ENCODE data around the gene SLC25A44.

The SLC25A44 gene

GRCh38 chr1:156198831-156199349 is 5.0 kb downstream of the SLC25A44 start:
- H3K27ac ChIP-seq = no peak overlapping the region
- no peaks in the 10 kb centered on the region for H3K9me3 ChIP-seq (ENCODE audit: control insufficient read depth, low read length)

GRCh38 chr1:156200044-156200443 is 6.1 kb downstream of the SLC25A44 start:
- Histone ChIP-seq H3K4me2 (ENCODE audit: low read length) (no peak overlapping the region), H3K9ac (no peak overlapping the region), H2AFZ (no peak overlapping the region), H3K27ac (no peak overlapping the region), H3K27me3 (ENCODE audit: control insufficient read depth, insufficient read depth, low read length) (no peaks in the 10 kb centered on the region), H3K4me3 (ENCODE audit: low read depth, low read length) (no peak overlapping the region), H3K36me3 (ENCODE audit: control insufficient read depth, insufficient read depth, low read length) (no peaks in the 10 kb centered on the region), H3K79me2 (peaks cover 14% of the 10 kb centered on the region), H3K9me3 (ENCODE audit: control insufficient read depth, low read length) (no peaks in the 10 kb centered on the region), H3K4me1 (no peaks in the 10 kb centered on the region)
- no peak for TF ChIP-seq CTCF (IDR thresholded peaks at IDR 0.05)

More at GRCh38 chr1:156198831-156199349, 5.0 kb downstream of the SLC25A44 start:
- TF ChIP-seq CTCF (IDR thresholded peaks at IDR 0.05) = no peak
- Histone ChIP-seq H3K27me3 (ENCODE audit: control insufficient read depth, insufficient read depth, low read length) (no peaks in the 10 kb centered on the region), H3K4me1 (peaks cover 3% of the 10 kb centered on the region), H3K4me3 (ENCODE audit: low read depth, low read length) (no peak overlapping the region), H3K4me2 (ENCODE audit: low read length) (no peak overlapping the region), H3K79me2 (peaks cover 23% of the 10 kb centered on the region), H3K9ac (no peak overlapping the region), H2AFZ (no peak overlapping the region), H3K36me3 (ENCODE audit: control insufficient read depth, insufficient read depth, low read length) (no peaks in the 10 kb centered on the region)

GRCh38 chr1:156203331-156203730 is 9.4 kb downstream of the SLC25A44 start:
- no peak overlapping the region for H3K9ac ChIP-seq

GRCh38 chr1:156204686-156205085 is 10.8 kb downstream of the SLC25A44 start:
- no peaks in the 10 kb centered on the region for H3K27me3 ChIP-seq (ENCODE audit: control insufficient read depth, insufficient read depth, low read length)
- no peak overlapping the region for H3K27ac ChIP-seq
- H3K79me2 ChIP-seq = no peaks in the 10 kb centered on the region
- no peak for TF ChIP-seq CTCF (IDR thresholded peaks at IDR 0.05)
- H3K4me2 ChIP-seq (ENCODE audit: low read length) = no peak overlapping the region
- H3K4me1 ChIP-seq = no peaks in the 10 kb centered on the region
- H3K4me3 ChIP-seq (ENCODE audit: low read depth, low read length) = no peak overlapping the region
- H3K36me3 ChIP-seq (ENCODE audit: control insufficient read depth, insufficient read depth, low read length) = no peaks in the 10 kb centered on the region
- H2AFZ ChIP-seq = no peak overlapping the region
- no peak overlapping the region for H3K9ac ChIP-seq
- no peaks in the 10 kb centered on the region for H3K9me3 ChIP-seq (ENCODE audit: control insufficient read depth, low read length)

More at GRCh38 chr1:156203331-156203730, 9.4 kb downstream of the SLC25A44 start:
- no peaks in the 10 kb centered on the region for H3K36me3 ChIP-seq (ENCODE audit: control insufficient read depth, insufficient read depth, low read length)
- H2AFZ ChIP-seq = no peak overlapping the region
- H3K4me3 ChIP-seq (ENCODE audit: low read depth, low read length) = no peak overlapping the region
- no peaks in the 10 kb centered on the region for H3K79me2 ChIP-seq
- H3K4me2 ChIP-seq (ENCODE audit: low read length) = no peak overlapping the region
- H3K27me3 ChIP-seq (ENCODE audit: control insufficient read depth, insufficient read depth, low read length) = no peaks in the 10 kb centered on the region
- H3K27ac ChIP-seq = no peak overlapping the region
- no peaks in the 10 kb centered on the region for H3K4me1 ChIP-seq
- no peaks in the 10 kb centered on the region for H3K9me3 ChIP-seq (ENCODE audit: control insufficient read depth, low read length)
- TF ChIP-seq CTCF (IDR thresholded peaks at IDR 0.05) = no peak

- Histone ChIP-seq H3K9me3 (ENCODE audit: control insufficient read depth, low read length) (no peaks in the 10 kb centered on the region), H3K4me3 (ENCODE audit: low read depth, low read length) (no peak overlapping the region), H3K36me3 (ENCODE audit: control insufficient read depth, insufficient read depth, low read length) (no peaks in the 10 kb centered on the region), H3K9ac (no peak overlapping the region), H3K4me2 (ENCODE audit: low read length) (no peak overlapping the region), H3K27me3 (ENCODE audit: control insufficient read depth, insufficient read depth, low read length) (no peaks in the 10 kb centered on the region), H3K4me1 (no peaks in the 10 kb centered on the region), H3K79me2 (peaks cover 4% of the 10 kb centered on the region), H3K27ac (no peak overlapping the region), H2AFZ (no peak overlapping the region)
- TF ChIP-seq CTCF (IDR thresholded peaks at IDR 0.05) = no peak
Observed at GRCh38 chr1:156211243-156211642, 17.3 kb downstream of the SLC25A44 start.

Measured in parathyroid adenoma (tissue), 2 donors.